HepG2 (cell line): ENCODE measurements around the gene PHC1.

ENCODE experiments used
- CBX5 ChIP-seq: sonication (generic); formaldehyde crosslinking; IDR thresholded peaks from 2 replicates; pipeline ENCODE4 v1.4.0; 2020; ENCODE audit warnings: missing genetic modification reagents, borderline replicate concordance
- E2F5 ChIP-seq: sonication (generic); formaldehyde crosslinking; conservative IDR thresholded peaks from 2 replicates; pipeline ENCODE4 v1.4.0; 2020; ENCODE audit warnings: missing genetic modification reagents
- EZH2 ChIP-seq: conservative IDR thresholded peaks from 2 replicates; pipeline ENCODE4 v1.6.1; 2012; ENCODE audit warnings: mild to moderate bottlenecking, low read depth, low read length, moderate library complexity
- HNRNPLL ChIP-seq: fragments of 200-400 bp; formaldehyde crosslinking; IDR thresholded peaks from 2 replicates; pipeline ENCODE4 v1.6.1; 2017; ENCODE audit warnings: mild to moderate bottlenecking, low read depth, low read length; ENCODE audit not compliant: poor library complexity, severe bottlenecking
- MAFK ChIP-seq, 2 experiments: IDR thresholded peaks in 1 of 2; conservative IDR thresholded peaks in 1 of 2; 2 replicates each; pipeline ENCODE4 v1.6.1; 2011; ENCODE audit warnings: improper control_type of control experiment in 2 of 2, low read length in 2 of 2
- PRDM4 ChIP-seq: sonication (generic); formaldehyde crosslinking; IDR thresholded peaks from 2 replicates; pipeline ENCODE4 v1.9.0; 2021; ENCODE audit warnings: missing genetic modification reagents, borderline replicate concordance
- RXRA ChIP-seq: sonication (generic); formaldehyde crosslinking; IDR thresholded peaks from 2 replicates; pipeline ENCODE4 v1.5.1; 2020; ENCODE audit warnings: missing genetic modification reagents
- TAF1 ChIP-seq: sonication (generic); formaldehyde crosslinking; IDR thresholded peaks from 2 replicates; pipeline ENCODE4 v1.4.0; 2020; ENCODE audit warnings: missing genetic modification reagents
- XRCC5 ChIP-seq: fragments of 200-400 bp; formaldehyde crosslinking; optimal IDR thresholded peaks from 2 replicates; pipeline ENCODE3; 2017; ENCODE audit warnings: mild to moderate bottlenecking, low read length
- ZNF367 ChIP-seq: sonication (generic); formaldehyde crosslinking; IDR thresholded peaks from 2 replicates; pipeline ENCODE4 v1.4.0; 2020; ENCODE audit warnings: missing genetic modification reagents, borderline replicate concordance
- ZNF773 ChIP-seq: sonication (generic); formaldehyde crosslinking; IDR thresholded peaks from 2 replicates; pipeline ENCODE4 v1.4.0; 2020; ENCODE audit warnings: missing genetic modification reagents, borderline replicate concordance
- TF ChIP-seq, protein P1 (sequence below): sonication (generic); formaldehyde crosslinking; IDR thresholded peaks from 2 replicates; pipeline ENCODE4 v1.5.0; 2020; ENCODE audit warnings: mild to moderate bottlenecking, missing genetic modification reagents, moderate library complexity
- TF ChIP-seq, protein P2 (sequence below): sonication (generic); formaldehyde crosslinking; IDR thresholded peaks from 2 replicates; pipeline ENCODE4 v1.4.0; 2020; ENCODE audit warnings: missing genetic modification reagents, mild to moderate bottlenecking, borderline replicate concordance

- no peak for TF ChIP-seq PRDM4 (CRISPR knock-in tag)
- TF ChIP-seq E2F5: no peak
- TF ChIP-seq EZH2: no peak
- TF ChIP-seq TAF1 (CRISPR knock-in tag): no peak
- TF ChIP-seq, protein P1, sequence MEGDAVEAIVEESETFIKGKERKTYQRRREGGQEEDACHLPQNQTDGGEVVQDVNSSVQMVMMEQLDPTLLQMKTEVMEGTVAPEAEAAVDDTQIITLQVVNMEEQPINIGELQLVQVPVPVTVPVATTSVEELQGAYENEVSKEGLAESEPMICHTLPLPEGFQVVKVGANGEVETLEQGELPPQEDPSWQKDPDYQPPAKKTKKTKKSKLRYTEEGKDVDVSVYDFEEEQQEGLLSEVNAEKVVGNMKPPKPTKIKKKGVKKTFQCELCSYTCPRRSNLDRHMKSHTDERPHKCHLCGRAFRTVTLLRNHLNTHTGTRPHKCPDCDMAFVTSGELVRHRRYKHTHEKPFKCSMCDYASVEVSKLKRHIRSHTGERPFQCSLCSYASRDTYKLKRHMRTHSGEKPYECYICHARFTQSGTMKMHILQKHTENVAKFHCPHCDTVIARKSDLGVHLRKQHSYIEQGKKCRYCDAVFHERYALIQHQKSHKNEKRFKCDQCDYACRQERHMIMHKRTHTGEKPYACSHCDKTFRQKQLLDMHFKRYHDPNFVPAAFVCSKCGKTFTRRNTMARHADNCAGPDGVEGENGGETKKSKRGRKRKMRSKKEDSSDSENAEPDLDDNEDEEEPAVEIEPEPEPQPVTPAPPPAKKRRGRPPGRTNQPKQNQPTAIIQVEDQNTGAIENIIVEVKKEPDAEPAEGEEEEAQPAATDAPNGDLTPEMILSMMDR (CRISPR knock-in tag): no peak
- TF ChIP-seq RXRA (CRISPR knock-in tag): no peak
- TF ChIP-seq CBX5 (CRISPR knock-in tag): no peak
- TF ChIP-seq MAFK (conservative IDR thresholded peaks at IDR 0.05 in 1 of 2, IDR thresholded peaks at IDR 0.05 in 1 of 2; ENCODE audit: low read length in 2 of 2): no peak
- TF ChIP-seq XRCC5: no peak
- no peak for TF ChIP-seq ZNF773 (CRISPR knock-in tag)
- TF ChIP-seq ZNF367 (CRISPR knock-in tag): no peak
- no peak for TF ChIP-seq HNRNPLL
- TF ChIP-seq, protein P2, sequence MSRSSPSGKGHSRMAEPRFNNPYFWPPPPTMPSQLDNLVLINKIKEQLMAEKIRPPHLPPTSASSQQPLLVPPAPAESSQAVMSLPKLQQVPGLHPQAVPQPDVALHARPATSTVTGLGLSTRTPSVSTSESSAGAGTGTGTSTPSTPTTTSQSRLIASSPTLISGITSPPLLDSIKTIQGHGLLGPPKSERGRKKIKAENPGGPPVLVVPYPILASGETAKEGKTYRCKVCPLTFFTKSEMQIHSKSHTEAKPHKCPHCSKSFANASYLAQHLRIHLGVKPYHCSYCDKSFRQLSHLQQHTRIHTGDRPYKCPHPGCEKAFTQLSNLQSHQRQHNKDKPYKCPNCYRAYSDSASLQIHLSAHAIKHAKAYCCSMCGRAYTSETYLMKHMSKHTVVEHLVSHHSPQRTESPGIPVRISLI (CRISPR knock-in tag): no peak
Observed at GRCh38 chr12:8876887-8877286, 37.4 kb upstream of the PHC1 start.
